ENCODE measurements around the gene LMO7. TPM values are rescaled to one million over a fixed set of nuclear protein-coding genes. Genes with fewer than 3 reads are reported as not detected.

LMO7 gene
- total and polyA plus RNA-seq, 10 donors = 2.2 to 15.5 (median 8.2) TPM

GRCh38 chr13:75831389-75831788 lies 195.3 kb downstream of the LMO7 start:
- intact Hi-C loops (cut with DNase I; ENCODE audit: low total_unique reads) = no loop called here
- Histone ChIP-seq H3K27me3 (replicated peaks in 1 of 7) (no peaks in the 10 kb centered on the region), H3K4me3 (no peak overlapping the region), H3K36me3 (no peaks in the 10 kb centered on the region), H3K4me1 (no peaks in the 10 kb centered on the region), H3K9me3 (peaks cover 0 to 13% (median 5%) of the 10 kb centered on the region in 8 donors), H3K27ac (no peak overlapping the region)
- TF ChIP-seq POLR2A (IDR thresholded peaks at IDR 0.05) (no peak), POLR2AphosphoS5 (IDR thresholded peaks at IDR 0.05) (no peak), CTCF (IDR thresholded peaks at IDR 0.05 in 8 of 11, conservative IDR thresholded peaks at IDR 0.05 in 3 of 11) (no peak)
- DNase-seq = no peak

GRCh38 chr13:75832812-75833211 lies 196.7 kb downstream of the LMO7 start:
- peaks cover 0 to 13% (median 5%) of the 10 kb centered on the region in 8 donors for H3K9me3 ChIP-seq
- 92 to 98% (median 95%) methylated on average over 5 of the region's 5 CpGs for WGBS, 5 donors
- intact Hi-C loops (cut with DNase I; ENCODE audit: low total_unique reads) = no loop called here

GRCh38 chr13:75836441-75836840 lies 200.3 kb downstream of the LMO7 start:
- TF ChIP-seq POLR2A (IDR thresholded peaks at IDR 0.05) (no peak), POLR2AphosphoS5 (IDR thresholded peaks at IDR 0.05) (no peak), CTCF (IDR thresholded peaks at IDR 0.05 in 8 of 11, conservative IDR thresholded peaks at IDR 0.05 in 3 of 11) (no peak)
- H3K27me3 ChIP-seq (replicated peaks in 1 of 7) = no peaks in the 10 kb centered on the region
- H3K4me1 ChIP-seq = no peaks in the 10 kb centered on the region
- no peak overlapping the region for H3K4me3 ChIP-seq
- H3K27ac ChIP-seq = no peak overlapping the region
- 80 to 96% (median 93%) methylated on average over 4 of the region's 4 CpGs for WGBS, 5 donors
- no peak for DNase-seq
- intact Hi-C loops (cut with DNase I; ENCODE audit: low total_unique reads) = no loop called here
- peaks cover 0 to 4% (median 1%) of the 10 kb centered on the region in 8 donors for H3K9me3 ChIP-seq
- peaks cover 0 to 13% (median 0%) of the 10 kb centered on the region in 6 donors for H3K36me3 ChIP-seq

More at GRCh38 chr13:75832812-75833211, 196.7 kb downstream of the LMO7 start:
- H3K27ac ChIP-seq = no peak overlapping the region
- no peak for TF ChIP-seq CTCF (IDR thresholded peaks at IDR 0.05 in 8 of 11, conservative IDR thresholded peaks at IDR 0.05 in 3 of 11)
- H3K36me3 ChIP-seq = no peaks in the 10 kb centered on the region
- H3K4me3 ChIP-seq = no peak overlapping the region
- no peaks in the 10 kb centered on the region for H3K4me1 ChIP-seq
- no peak for DNase-seq
- no peaks in the 10 kb centered on the region for H3K27me3 ChIP-seq (replicated peaks in 1 of 7)

- intact Hi-C loops (cut with DNase I; ENCODE audit: low total_unique reads) = no loop called here
- Histone ChIP-seq H3K27ac (no peak overlapping the region), H3K27me3 (replicated peaks in 1 of 7) (no peaks in the 10 kb centered on the region), H3K4me3 (no peak overlapping the region), H3K9me3 (no peaks in the 10 kb centered on the region), H3K4me1 (no peaks in the 10 kb centered on the region), H3K36me3 (peaks cover 0 to 33% (median 8%) of the 10 kb centered on the region in 6 donors)
- WGBS, 5 donors = 73 to 82% (median 77%) methylated on average over 6 of the region's 6 CpGs
- TF ChIP-seq POLR2A (IDR thresholded peaks at IDR 0.05) (no peak), CTCF (IDR thresholded peaks at IDR 0.05 in 8 of 11, conservative IDR thresholded peaks at IDR 0.05 in 3 of 11) (no peak), POLR2AphosphoS5 (IDR thresholded peaks at IDR 0.05) (no peak)
- DNase-seq = no peak
Measured at GRCh38 chr13:75838366-75839005, 202.4 kb downstream of the LMO7 start.

Measured in spleen (tissue), 11 donors.